ENCODE data around the gene OGT.
"Not testable (repeated sequence)": the region's sequence is repeated elsewhere in the genome, so short reads cannot be mapped to it uniquely, and the experiment has no call there.

The OGT gene

GRCh38 chrX:71603618-71604017, 70.7 kb downstream of the OGT start:
- TF ChIP-seq CTCF (conservative IDR thresholded peaks at IDR 0.05) (no peak), ZFX (IDR thresholded peaks at IDR 0.05) (no peak)
- no peak overlapping the region for H3K27ac ChIP-seq

GRCh38 chrX:71604141-71604540, 71.2 kb downstream of the OGT start:
- no peak overlapping the region for H3K27ac ChIP-seq
- TF ChIP-seq ZFX (IDR thresholded peaks at IDR 0.05): no peak
- no peak for TF ChIP-seq CTCF (conservative IDR thresholded peaks at IDR 0.05)

- no peak for TF ChIP-seq CTCF (conservative IDR thresholded peaks at IDR 0.05)
- TF ChIP-seq ZFX (IDR thresholded peaks at IDR 0.05): no peak
Observed at GRCh38 chrX:71604796-71605568, 72.1 kb downstream of the OGT start.

GRCh38 chrX:71606536-71607216, 73.8 kb downstream of the OGT start:
- no peak overlapping the region for H3K27ac ChIP-seq
- TF ChIP-seq ZFX (IDR thresholded peaks at IDR 0.05) (no peak), CTCF (conservative IDR thresholded peaks at IDR 0.05) (no peak)

More at GRCh38 chrX:71604796-71605568, 72.1 kb downstream of the OGT start:
- H3K27ac ChIP-seq: no peak overlapping the region

- TF ChIP-seq ZFX (IDR thresholded peaks at IDR 0.05) (no peak), CTCF (conservative IDR thresholded peaks at IDR 0.05) (no peak)
- H3K27ac ChIP-seq: no peak overlapping the region
Observed at GRCh38 chrX:71607488-71607887, 74.6 kb downstream of the OGT start.

GRCh38 chrX:71609095-71609750, 76.3 kb downstream of the OGT start:
- TF ChIP-seq ZFX (IDR thresholded peaks at IDR 0.05) (no peak), CTCF (conservative IDR thresholded peaks at IDR 0.05) (no peak)
- H3K27ac ChIP-seq: no peak overlapping the region

- not testable (repeated sequence) for H3K27ac ChIP-seq
Observed at GRCh38 chrX:71611736-71612135, 78.8 kb downstream of the OGT start.

Measured in C4-2B (cell line).